CD4-positive, alpha-beta memory T cell (primary cell): Measurements from ENCODE around the gene ZNF79. TPM values are rescaled to one million over a fixed set of nuclear protein-coding genes. Genes with fewer than 3 reads are reported as not detected.
A peak's percentile ranks its signal among the peaks of the same experiment; 100 is the strongest.

Experiments used
- CTCF ChIA-PET: fragments of 350-600 bp; sonication (Branson Sonifier 250); formaldehyde crosslinking; loops from one replicate; lab custom pipeline; 2021; ENCODE audit warnings: inconsistent platforms; ENCODE audit not compliant: partially characterized antibody; lab: Charles Lee
- POLR2A ChIA-PET: fragments of 350-600 bp; sonication (Branson Sonifier 250); formaldehyde crosslinking; loops from one replicate; lab custom pipeline; 2021; ENCODE audit not compliant: partially characterized antibody; lab: Charles Lee
- DNase-seq, 5 donors: peaks; one replicate each; pipeline versions ENCODE4 v3.0.0 to v3.0.0-alpha.2; 2020 to 2022; ENCODE audit warnings: mixed read lengths in 1 of 5
- H3K27ac ChIP-seq: one replicate; pipeline ENCODE4 v1.7.0; 2013; ENCODE audit warnings: low read depth, low read length
- H3K27me3 ChIP-seq: 2 replicates; pipeline ENCODE4 v1.7.0; 2013; ENCODE audit warnings: mild to moderate bottlenecking, low read length, moderate library complexity; ENCODE audit not compliant: insufficient read depth
- H3K36me3 ChIP-seq: 2 replicates; pipeline ENCODE4 v1.7.0; 2013; ENCODE audit warnings: mild to moderate bottlenecking, low read length, moderate library complexity; ENCODE audit not compliant: insufficient read depth
- H3K4me1 ChIP-seq: 2 replicates; pipeline ENCODE4 v1.7.0; 2013; ENCODE audit warnings: mild to moderate bottlenecking, low read length, moderate library complexity; ENCODE audit not compliant: insufficient read depth
- H3K4me3 ChIP-seq, 2 donors: one replicate each; pipeline ENCODE4 v1.7.0; 2013; ENCODE audit warnings: low read length in 2 of 2, mild to moderate bottlenecking in 1 of 2
- H3K9me3 ChIP-seq, 2 donors: one replicate each; pipeline ENCODE4 v1.7.0; 2013; ENCODE audit warnings: low read length in 2 of 2, control low read depth in 1 of 2; ENCODE audit not compliant: control insufficient read depth in 1 of 2
- H3K27ac Mint-ChIP-seq, 7 donors: one replicate each; pipeline ENCODE4 v1.8.0; 2020 to 2021; ENCODE audit warnings: mixed read lengths in 7 of 7, mild to moderate bottlenecking in 6 of 7, inconsistent platforms in 3 of 7, moderate library complexity in 3 of 7
- H3K27me3 Mint-ChIP-seq, 2 donors: one replicate each; pipeline ENCODE4 v1.8.0; 2020 to 2021; ENCODE audit warnings: mixed read lengths in 2 of 2
- H3K36me3 Mint-ChIP-seq, 2 donors: one replicate each; pipeline ENCODE4 v1.8.0; 2020 to 2021; ENCODE audit warnings: mixed read lengths in 2 of 2, inconsistent platforms in 1 of 2, mild to moderate bottlenecking in 1 of 2
- H3K4me1 Mint-ChIP-seq, 4 donors: one replicate each; pipeline ENCODE4 v1.8.0; 2020 to 2021; ENCODE audit warnings: mixed read lengths in 4 of 4, mild to moderate bottlenecking in 1 of 4
- H3K4me3 Mint-ChIP-seq, 8 donors: one replicate each; pipeline ENCODE4 v1.8.0; 2020 to 2021; ENCODE audit warnings: mixed read lengths in 8 of 8, mild to moderate bottlenecking in 7 of 8, moderate library complexity in 6 of 8, inconsistent platforms in 3 of 8
- H3K9me3 Mint-ChIP-seq, 8 donors: one replicate each; pipeline ENCODE4 v1.8.0; 2020 to 2021; ENCODE audit warnings: mixed read lengths in 8 of 8, mild to moderate bottlenecking in 5 of 8, inconsistent platforms in 3 of 8, moderate library complexity in 1 of 8
- intact Hi-C: fragments of 100-400 bp; cut with micrococcal nuclease; formaldehyde crosslinking; loops from one replicate; pipeline ENCODE4 v1.15.1; 2023
- polyA plus RNA-seq, 2 donors: library from polyadenylated mRNA; unstranded; fragments of 300-500 nt; fragmentation: Illumina TruSeq; gene quantifications; one replicate each; pipeline ENCODE4 v1.2.3, GENCODE V29; 2021
- total RNA-seq, 2 experiments: library from RNA; stranded (reverse); gene quantifications; one replicate each; pipeline ENCODE4 v1.2.3, GENCODE V29; 2021

The ZNF79 gene
- total and polyA plus RNA-seq, 4 experiments from 2014 or later = 1.0 to 22.5 (median 14.0) TPM

DNA sequence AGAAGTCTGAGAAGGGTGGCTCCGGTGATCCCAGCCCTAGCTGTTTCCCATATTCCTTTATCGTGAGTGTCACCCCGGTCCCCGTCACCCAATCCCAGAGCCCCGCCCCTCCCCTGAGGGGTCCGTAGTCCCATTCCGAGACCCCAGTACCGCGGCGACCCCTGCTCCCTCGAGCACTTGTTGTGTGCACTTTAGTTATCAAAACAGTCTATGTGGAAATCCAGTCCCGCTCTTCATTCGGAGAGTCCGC, 27.4 kb downstream of the ZNF79 start:
- H3K9me3 Mint-ChIP-seq = peaks cover 0 to 3% (median 0%) of the 10 kb centered on the region in 8 donors
- ChIA-PET POLR2A (interaction anchor here (0.6 to 4.1 kb wide), 38 partner anchors 8 to 799 kb away, joined by 3 to 67 read pairs (median 5); partner anchors contain the start of genes CDK9, PTRH1, RALGPS1 and SH2D3C), CTCF (interaction anchor here (0.7 to 1.3 kb wide), 3 partner anchors 133 to 235 kb away, joined by 3 to 4 read pairs (median 4); no protein-coding TSS in a partner anchor)
- no peaks in the 10 kb centered on the region for H3K9me3 ChIP-seq
- H3K4me1 ChIP-seq = peaks cover 29% of the 10 kb centered on the region
- H3K36me3 ChIP-seq = peaks cover 37% of the 10 kb centered on the region
- peak overlapping the region; percentile 95 to 99 (median 96) for H3K4me3 Mint-ChIP-seq
- H3K27me3 Mint-ChIP-seq = no peaks in the 10 kb centered on the region
- intact Hi-C loops = loop anchor here (1.0 to 5.0 kb wide), 9 partner anchors 27 to 333 kb away; partner anchors contain the start of genes PTRH1, SLC2A8, TOR2A and TTC16
- peak overlapping the region; percentile 86 to 97 for H3K4me3 ChIP-seq
- peak overlapping the region; percentile 83 for H3K27ac ChIP-seq
- H3K27me3 ChIP-seq = no peaks in the 10 kb centered on the region
- peaks cover 31 to 59% of the 10 kb centered on the region in 2 donors for H3K36me3 Mint-ChIP-seq
- peak overlapping the region; percentile 95 to 98 (median 96) for H3K27ac Mint-ChIP-seq
- H3K4me1 Mint-ChIP-seq = peaks cover 27 to 57% (median 36%) of the 10 kb centered on the region in 4 donors
- DNase-seq = no peak

DNA sequence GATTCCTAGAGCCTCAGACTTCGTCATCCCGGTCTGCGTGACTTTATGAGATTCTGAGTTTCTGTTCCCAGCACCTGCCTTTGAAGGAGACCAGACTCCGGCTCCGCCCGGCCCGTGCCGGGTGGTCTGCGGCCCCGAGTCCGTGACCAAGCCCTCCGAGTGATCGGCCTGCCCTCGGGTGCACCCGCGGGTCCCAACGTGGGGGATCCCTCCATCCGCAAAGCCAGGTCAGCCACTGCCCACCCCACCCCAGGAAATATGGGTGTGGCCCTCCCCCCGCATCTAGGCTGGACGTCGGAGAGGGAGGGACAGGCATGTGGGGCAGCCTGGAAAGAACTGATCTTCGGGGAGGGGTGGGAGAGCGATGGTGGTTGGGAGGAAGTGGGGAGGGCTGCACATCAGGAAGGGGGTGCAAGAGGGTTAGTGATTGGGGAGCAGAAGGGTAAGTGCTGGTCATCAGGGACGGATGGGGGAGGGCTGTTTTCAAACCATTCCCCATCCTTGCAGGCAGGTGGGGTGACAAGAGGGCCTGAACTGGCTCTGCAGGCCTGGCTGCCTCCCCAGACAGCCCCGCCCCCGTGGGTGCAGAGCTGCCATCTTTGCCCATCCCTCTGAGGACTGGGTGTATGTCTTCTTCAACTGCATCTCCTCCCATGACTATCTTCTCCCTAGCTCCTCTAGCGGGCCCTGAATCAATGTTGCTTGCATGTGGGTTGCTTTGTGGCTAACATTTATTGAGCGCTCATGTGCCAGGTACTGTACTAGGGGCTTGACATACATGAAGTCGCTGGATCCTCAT, 27.9 kb downstream of the ZNF79 start:
- DNase-seq = peak; percentile 23 to 62 (median 31)
- Mint-ChIP-seq H3K4me1 (peaks cover 27 to 54% (median 36%) of the 10 kb centered on the region in 4 donors), H3K4me3 (peak overlapping the region; percentile 95 to 99 (median 96)), H3K36me3 (peaks cover 28 to 56% of the 10 kb centered on the region in 2 donors), H3K9me3 (peaks cover 0 to 3% (median 0%) of the 10 kb centered on the region in 8 donors), H3K27ac (peak overlapping the region; percentile 95 to 98 (median 96)), H3K27me3 (no peaks in the 10 kb centered on the region)
- Histone ChIP-seq H3K4me3 (peak overlapping the region; percentile 86 to 97), H3K27me3 (no peaks in the 10 kb centered on the region), H3K4me1 (peaks cover 29% of the 10 kb centered on the region), H3K27ac (peak overlapping the region; percentile 83), H3K36me3 (peaks cover 32% of the 10 kb centered on the region), H3K9me3 (no peaks in the 10 kb centered on the region)
- intact Hi-C loops = loop anchor here (1.0 to 5.0 kb wide), 9 partner anchors 28 to 333 kb away; partner anchors contain the start of genes PTRH1, SLC2A8, TOR2A and TTC16
- ChIA-PET POLR2A (interaction anchor here (0.6 to 4.1 kb wide), 33 partner anchors 8 to 798 kb away, joined by 3 to 67 read pairs (median 6); partner anchors contain the start of genes CDK9, PTRH1, RALGPS1 and SLC2A8), CTCF (interaction anchor here (0.7 to 1.3 kb wide), 2 partner anchors 133 to 228 kb away, joined by 3 to 4 read pairs; no protein-coding TSS in a partner anchor)

DNA sequence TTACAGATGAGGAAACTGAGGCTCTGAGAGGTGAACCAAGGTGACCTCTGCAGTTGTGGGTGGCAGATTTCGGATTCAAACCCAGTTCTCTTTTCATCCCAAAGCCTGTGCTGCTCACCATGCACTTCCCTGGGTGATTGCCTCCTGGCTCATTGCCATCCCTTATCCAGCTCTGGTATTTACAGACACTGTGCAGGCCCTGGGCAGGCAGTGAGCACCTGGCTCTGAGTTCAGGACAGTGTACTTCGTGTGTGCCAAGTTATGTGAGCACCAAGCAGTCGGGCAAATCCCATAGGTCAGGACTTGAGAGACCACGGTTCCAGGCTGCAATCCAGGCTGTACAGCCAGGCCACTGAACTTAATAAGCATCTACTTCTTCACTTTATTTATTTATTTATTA, 28.5 kb downstream of the ZNF79 start:
- peaks cover 29% of the 10 kb centered on the region for H3K4me1 ChIP-seq
- no peaks in the 10 kb centered on the region for H3K9me3 ChIP-seq
- POLR2A ChIA-PET = interaction anchor here (0.9 to 4.1 kb wide), 4 partner anchors 9 to 227 kb away, joined by 3 to 67 read pairs (median 38); partner anchors contain the start of gene ZNF79
- H3K27ac Mint-ChIP-seq = peak overlapping the region in 2 of 7 donors; percentile 35 to 97
- H3K9me3 Mint-ChIP-seq = peaks cover 0 to 3% (median 0%) of the 10 kb centered on the region in 8 donors
- CTCF ChIA-PET = no interaction called here
- peak overlapping the region; percentile 70 to 99 (median 96) for H3K4me3 Mint-ChIP-seq
- DNase-seq = no peak
- peaks cover 28 to 56% of the 10 kb centered on the region in 2 donors for H3K36me3 Mint-ChIP-seq
- H3K27me3 ChIP-seq = no peaks in the 10 kb centered on the region
- H3K4me1 Mint-ChIP-seq = peaks cover 28 to 51% (median 36%) of the 10 kb centered on the region in 4 donors
- no peak overlapping the region for H3K27ac ChIP-seq
- H3K27me3 Mint-ChIP-seq = no peaks in the 10 kb centered on the region
- intact Hi-C loops = loop anchor here (5.0 kb wide), 1 partner anchor 265 kb away; the partner anchor contains the start of genes PTRH1 and TTC16
- peak overlapping the region; percentile 86 to 97 for H3K4me3 ChIP-seq
- H3K36me3 ChIP-seq = peaks cover 25% of the 10 kb centered on the region

DNA sequence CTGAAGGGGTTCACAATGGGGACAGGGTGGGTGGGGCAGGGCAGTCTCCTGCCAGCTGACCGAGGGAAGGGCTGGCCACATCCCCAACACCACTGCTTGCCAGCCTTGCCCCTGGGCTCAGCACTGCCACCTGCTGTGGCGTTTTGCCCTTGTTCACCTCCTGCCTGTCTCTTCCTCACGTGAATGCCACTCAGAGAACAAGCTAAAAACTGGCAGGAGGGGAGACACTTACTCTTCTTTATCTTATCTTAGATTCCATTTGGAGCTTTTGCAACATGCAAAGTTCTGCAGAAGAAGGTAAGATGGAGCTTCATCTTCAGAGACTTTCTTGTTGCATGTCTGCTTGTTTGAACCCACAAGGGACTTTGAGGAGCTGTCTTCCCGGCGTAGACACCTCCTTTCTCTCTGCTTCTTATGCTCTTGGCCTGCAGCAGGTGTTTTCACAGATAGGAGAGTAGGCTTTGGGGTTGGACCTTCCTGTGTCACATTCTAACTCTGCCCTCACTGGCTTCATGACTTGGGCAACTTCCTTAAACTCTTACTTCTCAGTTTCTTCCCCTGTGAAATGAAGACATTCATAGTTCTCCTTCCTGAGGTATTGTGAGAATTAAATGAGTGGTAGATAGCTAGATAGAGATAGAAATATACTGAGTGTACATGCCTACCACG, 31.3 kb downstream of the ZNF79 start:
- Histone ChIP-seq H3K27me3 (no peaks in the 10 kb centered on the region), H3K4me3 (no peak overlapping the region), H3K36me3 (peaks cover 3% of the 10 kb centered on the region), H3K4me1 (peaks cover 12% of the 10 kb centered on the region), H3K27ac (no peak overlapping the region), H3K9me3 (no peaks in the 10 kb centered on the region)
- Mint-ChIP-seq H3K4me3 (no peak overlapping the region), H3K9me3 (peaks cover 0 to 3% (median 0%) of the 10 kb centered on the region in 8 donors), H3K27me3 (no peaks in the 10 kb centered on the region), H3K4me1 (peaks cover 8 to 23% (median 12%) of the 10 kb centered on the region in 4 donors), H3K36me3 (peaks cover 9 to 37% of the 10 kb centered on the region in 2 donors), H3K27ac (peak overlapping the region in 1 of 7 donors; percentile 7)
- DNase-seq = no peak
- POLR2A ChIA-PET = interaction anchor here (0.9 kb wide), 1 partner anchor 31 kb away, joined by 3 read pairs; the partner anchor contains the start of gene ZNF79
- CTCF ChIA-PET = interaction anchor here (0.7 to 1.8 kb wide), 9 partner anchors 9 to 257 kb away, joined by 3 to 8 read pairs (median 3); partner anchors contain the start of gene SLC2A8
- intact Hi-C loops = no loop called here

DNA sequence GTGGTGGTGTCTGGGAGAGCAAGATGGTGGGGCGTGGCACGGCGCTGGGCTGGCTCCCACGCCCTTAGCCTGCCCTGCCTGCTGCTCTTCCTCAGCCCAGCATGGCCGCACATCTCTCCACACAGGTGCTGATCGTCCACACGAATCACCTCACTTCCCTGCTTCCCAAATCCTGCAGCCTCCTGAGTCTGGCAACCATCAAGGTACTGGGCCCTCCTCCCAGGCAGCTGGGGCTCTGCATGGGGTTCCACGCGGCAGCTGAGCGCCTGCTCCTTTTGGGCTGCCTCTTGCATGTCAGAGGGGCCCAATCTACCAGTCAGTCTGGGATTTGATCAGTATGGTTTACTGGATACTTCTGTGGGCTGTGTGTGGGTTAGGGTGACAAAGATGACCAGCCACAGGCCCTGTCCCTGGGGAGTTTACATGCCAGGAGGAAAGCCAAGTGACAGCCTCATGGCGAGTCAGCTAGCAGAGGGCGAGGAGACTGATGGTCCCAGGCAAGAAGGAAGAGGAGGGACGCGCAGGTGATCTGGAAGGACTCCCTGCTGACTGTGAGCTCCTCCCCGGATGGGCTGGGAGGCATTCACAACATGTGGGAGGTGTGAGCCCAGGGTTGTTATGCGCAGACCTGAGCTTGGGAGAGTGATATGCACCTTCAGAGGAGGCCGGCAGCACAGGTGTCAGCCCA, 33.2 kb downstream of the ZNF79 start:
- ChIA-PET POLR2A (no interaction called here), CTCF (interaction anchor here (1.6 kb wide), 1 partner anchor 97 kb away, joined by 3 read pairs; no protein-coding TSS in a partner anchor)
- intact Hi-C loops = no loop called here
- H3K36me3 Mint-ChIP-seq = peaks cover 14 to 31% of the 10 kb centered on the region in 2 donors
- Histone ChIP-seq H3K27me3 (no peaks in the 10 kb centered on the region), H3K36me3 (peaks cover 16% of the 10 kb centered on the region), H3K4me3 (no peak overlapping the region), H3K27ac (no peak overlapping the region), H3K4me1 (peaks cover 5% of the 10 kb centered on the region), H3K9me3 (no peaks in the 10 kb centered on the region)
- no peaks in the 10 kb centered on the region for H3K9me3 Mint-ChIP-seq
- peaks cover 2 to 7% (median 5%) of the 10 kb centered on the region in 4 donors for H3K4me1 Mint-ChIP-seq
- no peaks in the 10 kb centered on the region for H3K27me3 Mint-ChIP-seq
- no peak for DNase-seq
- H3K4me3 Mint-ChIP-seq = no peak overlapping the region
- H3K27ac Mint-ChIP-seq = no peak overlapping the region

DNA sequence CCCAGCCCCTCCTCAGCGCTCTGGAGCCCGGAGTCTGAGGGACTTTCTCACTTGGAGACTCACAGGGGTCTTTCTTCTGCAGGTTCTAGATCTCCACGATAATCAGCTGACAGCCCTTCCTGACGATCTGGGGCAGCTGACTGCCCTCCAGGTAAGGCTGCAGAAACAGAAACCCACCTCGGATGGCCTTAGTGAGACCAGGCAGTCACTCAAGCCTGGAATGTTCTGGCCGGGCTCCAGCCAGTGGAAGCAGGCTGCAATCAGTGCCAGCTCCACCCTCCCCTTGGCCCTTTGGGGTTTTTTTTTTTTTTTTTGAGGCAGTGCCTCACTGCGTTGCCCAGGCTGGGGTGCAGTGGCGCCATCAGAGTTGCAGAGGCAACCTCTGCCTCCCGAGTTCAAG, 34.7 kb downstream of the ZNF79 start:
- Mint-ChIP-seq H3K9me3 (no peaks in the 10 kb centered on the region), H3K4me3 (no peak overlapping the region), H3K27ac (no peak overlapping the region), H3K27me3 (no peaks in the 10 kb centered on the region), H3K4me1 (peaks cover 0 to 3% (median 0%) of the 10 kb centered on the region in 4 donors), H3K36me3 (peaks cover 23 to 39% of the 10 kb centered on the region in 2 donors)
- intact Hi-C loops = no loop called here
- DNase-seq = no peak
- Histone ChIP-seq H3K27me3 (no peaks in the 10 kb centered on the region), H3K9me3 (no peaks in the 10 kb centered on the region), H3K27ac (no peak overlapping the region), H3K4me3 (no peak overlapping the region), H3K4me1 (no peaks in the 10 kb centered on the region), H3K36me3 (peaks cover 18% of the 10 kb centered on the region)
- ChIA-PET CTCF (interaction anchor here (0.7 kb wide), 1 partner anchor 304 kb away, joined by 3 read pairs; no protein-coding TSS in a partner anchor), POLR2A (interaction anchor here (1.5 kb wide), 1 partner anchor 11 kb away, joined by 3 read pairs; no protein-coding TSS in a partner anchor)
